ENCODE results near the gene BEND6. TPM values are rescaled to one million over a fixed set of nuclear protein-coding genes. Genes with fewer than 3 reads are reported as not detected.

Gene BEND6
- total and polyA plus RNA-seq, 2 of the 13 experiments (the other 11 are each of a cell fraction or from before 2014, with no cell fraction given): 0.20 to 0.21 TPM

DNA sequence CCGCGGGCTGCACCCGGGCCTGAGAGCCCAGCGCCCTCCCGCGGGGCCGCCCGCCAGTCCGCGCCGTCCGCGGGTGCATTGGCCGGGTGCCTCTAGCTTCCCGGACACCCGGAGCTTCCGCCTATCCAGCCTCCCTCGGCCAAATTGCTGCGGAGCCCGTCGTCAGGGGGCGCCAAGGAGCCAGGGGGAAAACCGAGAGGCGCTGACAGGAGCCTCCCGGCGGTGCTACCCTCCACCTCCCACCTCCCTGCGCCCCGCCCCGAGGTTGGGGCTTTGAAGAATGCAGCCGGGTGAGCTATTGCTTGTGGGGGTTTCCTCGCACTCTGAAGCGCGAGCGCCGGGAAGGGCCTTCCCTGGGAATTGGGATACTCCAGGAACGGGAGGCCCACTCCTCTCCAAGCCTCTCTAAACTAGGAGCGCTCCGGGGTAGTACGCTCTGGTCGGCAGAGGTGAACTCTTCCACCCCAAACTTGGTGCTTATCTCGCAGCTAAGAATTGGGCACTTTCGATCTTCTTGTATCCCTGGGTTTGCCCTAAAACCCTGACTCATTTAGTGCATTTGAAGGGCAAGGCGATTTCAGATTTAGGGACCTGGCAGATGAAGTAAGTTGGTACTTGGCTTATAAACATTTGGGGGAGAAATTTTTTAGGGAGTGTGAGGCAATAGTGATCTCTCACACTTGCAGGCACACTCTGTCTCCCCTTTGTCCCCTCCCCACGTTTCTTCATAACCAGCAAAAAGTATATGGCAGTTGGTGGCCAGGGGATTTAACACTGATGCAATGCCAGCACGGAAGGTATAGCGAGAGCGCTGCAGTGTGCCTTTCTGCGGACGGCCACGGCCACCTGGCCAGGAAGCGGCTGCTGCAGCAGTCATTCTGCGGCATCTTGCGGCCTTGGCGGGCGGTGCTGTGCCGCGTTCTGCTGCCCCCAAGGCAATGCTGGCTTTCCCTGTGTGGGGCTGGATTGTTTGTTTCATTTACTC lies 556 bp downstream of the BEND6 start (continued):
- TF ChIP-seq SNAI1 (CRISPR knock-in tag; IDR thresholded peaks at IDR 0.05; ENCODE audit: borderline replicate concordance) (0 out of 2 replicates have a peak, but pooled peaks have one; percentile 70), GZF1 (CRISPR knock-in tag; IDR thresholded peaks at IDR 0.05) (no peak), ZNF224 (CRISPR knock-in tag; IDR thresholded peaks at IDR 0.05) (no peak), THYN1 (CRISPR knock-in tag; IDR thresholded peaks at IDR 0.05; ENCODE audit: borderline replicate concordance, low read depth) (no peak), ZNF337 (CRISPR knock-in tag; IDR thresholded peaks at IDR 0.05; ENCODE audit: borderline replicate concordance, low read depth) (no peak), SP2 (CRISPR knock-in tag; IDR thresholded peaks at IDR 0.05) (no peak), NFE2L2 (IDR thresholded peaks at IDR 0.05; ENCODE audit: low read length) (no peak), TRIM24 (CRISPR knock-in tag; IDR thresholded peaks at IDR 0.05) (no peak), MEIS1 (CRISPR knock-in tag; IDR thresholded peaks at IDR 0.05; ENCODE audit: borderline replicate concordance) (peak; percentile 48; the same call in 1 of the 2 replicates), FIP1L1 (IDR thresholded peaks at IDR 0.05; ENCODE audit: borderline replicate concordance, insufficient read depth, low read depth, low read length) (no peak), ZNF564 (CRISPR knock-in tag; IDR thresholded peaks at IDR 0.05) (peak; percentile 55; the same call in 1 of the 2 replicates), ZNF20 (CRISPR knock-in tag; IDR thresholded peaks at IDR 0.05) (no peak), MAFG (CRISPR knock-in tag; IDR thresholded peaks at IDR 0.05) (no peak), NR2C2 (CRISPR knock-in tag; IDR thresholded peaks at IDR 0.05; ENCODE audit: borderline replicate concordance) (no peak), FLYWCH1 (CRISPR knock-in tag; IDR thresholded peaks at IDR 0.05) (no peak), ZNF891 (CRISPR knock-in tag; IDR thresholded peaks at IDR 0.05) (peak; percentile 78; the same call in 1 of the 2 replicates)
- TF ChIP-seq, protein P1, sequence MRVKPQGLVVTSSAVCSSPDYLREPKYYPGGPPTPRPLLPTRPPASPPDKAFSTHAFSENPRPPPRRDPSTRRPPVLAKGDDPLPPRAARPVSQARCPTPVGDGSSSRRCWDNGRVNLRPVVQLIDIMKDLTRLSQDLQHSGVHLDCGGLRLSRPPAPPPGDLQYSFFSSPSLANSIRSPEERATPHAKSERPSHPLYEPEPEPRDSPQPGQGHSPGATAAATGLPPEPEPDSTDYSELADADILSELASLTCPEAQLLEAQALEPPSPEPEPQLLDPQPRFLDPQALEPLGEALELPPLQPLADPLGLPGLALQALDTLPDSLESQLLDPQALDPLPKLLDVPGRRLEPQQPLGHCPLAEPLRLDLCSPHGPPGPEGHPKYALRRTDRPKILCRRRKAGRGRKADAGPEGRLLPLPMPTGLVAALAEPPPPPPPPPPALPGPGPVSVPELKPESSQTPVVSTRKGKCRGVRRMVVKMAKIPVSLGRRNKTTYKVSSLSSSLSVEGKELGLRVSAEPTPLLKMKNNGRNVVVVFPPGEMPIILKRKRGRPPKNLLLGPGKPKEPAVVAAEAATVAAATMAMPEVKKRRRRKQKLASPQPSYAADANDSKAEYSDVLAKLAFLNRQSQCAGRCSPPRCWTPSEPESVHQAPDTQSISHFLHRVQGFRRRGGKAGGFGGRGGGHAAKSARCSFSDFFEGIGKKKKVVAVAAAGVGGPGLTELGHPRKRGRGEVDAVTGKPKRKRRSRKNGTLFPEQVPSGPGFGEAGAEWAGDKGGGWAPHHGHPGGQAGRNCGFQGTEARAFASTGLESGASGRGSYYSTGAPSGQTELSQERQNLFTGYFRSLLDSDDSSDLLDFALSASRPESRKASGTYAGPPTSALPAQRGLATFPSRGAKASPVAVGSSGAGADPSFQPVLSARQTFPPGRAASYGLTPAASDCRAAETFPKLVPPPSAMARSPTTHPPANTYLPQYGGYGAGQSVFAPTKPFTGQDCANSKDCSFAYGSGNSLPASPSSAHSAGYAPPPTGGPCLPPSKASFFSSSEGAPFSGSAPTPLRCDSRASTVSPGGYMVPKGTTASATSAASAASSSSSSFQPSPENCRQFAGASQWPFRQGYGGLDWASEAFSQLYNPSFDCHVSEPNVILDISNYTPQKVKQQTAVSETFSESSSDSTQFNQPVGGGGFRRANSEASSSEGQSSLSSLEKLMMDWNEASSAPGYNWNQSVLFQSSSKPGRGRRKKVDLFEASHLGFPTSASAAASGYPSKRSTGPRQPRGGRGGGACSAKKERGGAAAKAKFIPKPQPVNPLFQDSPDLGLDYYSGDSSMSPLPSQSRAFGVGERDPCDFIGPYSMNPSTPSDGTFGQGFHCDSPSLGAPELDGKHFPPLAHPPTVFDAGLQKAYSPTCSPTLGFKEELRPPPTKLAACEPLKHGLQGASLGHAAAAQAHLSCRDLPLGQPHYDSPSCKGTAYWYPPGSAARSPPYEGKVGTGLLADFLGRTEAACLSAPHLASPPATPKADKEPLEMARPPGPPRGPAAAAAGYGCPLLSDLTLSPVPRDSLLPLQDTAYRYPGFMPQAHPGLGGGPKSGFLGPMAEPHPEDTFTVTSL (CRISPR knock-in tag; IDR thresholded peaks at IDR 0.05; ENCODE audit: borderline replicate concordance): no peak
- TF ChIP-seq, protein P2, sequence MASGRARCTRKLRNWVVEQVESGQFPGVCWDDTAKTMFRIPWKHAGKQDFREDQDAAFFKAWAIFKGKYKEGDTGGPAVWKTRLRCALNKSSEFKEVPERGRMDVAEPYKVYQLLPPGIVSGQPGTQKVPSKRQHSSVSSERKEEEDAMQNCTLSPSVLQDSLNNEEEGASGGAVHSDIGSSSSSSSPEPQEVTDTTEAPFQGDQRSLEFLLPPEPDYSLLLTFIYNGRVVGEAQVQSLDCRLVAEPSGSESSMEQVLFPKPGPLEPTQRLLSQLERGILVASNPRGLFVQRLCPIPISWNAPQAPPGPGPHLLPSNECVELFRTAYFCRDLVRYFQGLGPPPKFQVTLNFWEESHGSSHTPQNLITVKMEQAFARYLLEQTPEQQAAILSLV (CRISPR knock-in tag; IDR thresholded peaks at IDR 0.05; ENCODE audit: borderline replicate concordance): no peak
- TF ChIP-seq, protein P3, sequence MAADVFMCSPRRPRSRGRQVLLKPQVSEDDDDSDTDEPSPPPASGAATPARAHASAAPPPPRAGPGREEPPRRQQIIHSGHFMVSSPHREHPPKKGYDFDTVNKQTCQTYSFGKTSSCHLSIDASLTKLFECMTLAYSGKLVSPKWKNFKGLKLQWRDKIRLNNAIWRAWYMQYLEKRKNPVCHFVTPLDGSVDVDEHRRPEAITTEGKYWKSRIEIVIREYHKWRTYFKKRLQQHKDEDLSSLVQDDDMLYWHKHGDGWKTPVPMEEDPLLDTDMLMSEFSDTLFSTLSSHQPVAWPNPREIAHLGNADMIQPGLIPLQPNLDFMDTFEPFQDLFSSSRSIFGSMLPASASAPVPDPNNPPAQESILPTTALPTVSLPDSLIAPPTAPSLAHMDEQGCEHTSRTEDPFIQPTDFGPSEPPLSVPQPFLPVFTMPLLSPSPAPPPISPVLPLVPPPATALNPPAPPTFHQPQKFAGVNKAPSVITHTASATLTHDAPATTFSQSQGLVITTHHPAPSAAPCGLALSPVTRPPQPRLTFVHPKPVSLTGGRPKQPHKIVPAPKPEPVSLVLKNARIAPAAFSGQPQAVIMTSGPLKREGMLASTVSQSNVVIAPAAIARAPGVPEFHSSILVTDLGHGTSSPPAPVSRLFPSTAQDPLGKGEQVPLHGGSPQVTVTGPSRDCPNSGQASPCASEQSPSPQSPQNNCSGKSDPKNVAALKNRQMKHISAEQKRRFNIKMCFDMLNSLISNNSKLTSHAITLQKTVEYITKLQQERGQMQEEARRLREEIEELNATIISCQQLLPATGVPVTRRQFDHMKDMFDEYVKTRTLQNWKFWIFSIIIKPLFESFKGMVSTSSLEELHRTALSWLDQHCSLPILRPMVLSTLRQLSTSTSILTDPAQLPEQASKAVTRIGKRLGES (CRISPR knock-in tag; IDR thresholded peaks at IDR 0.05; ENCODE audit: borderline replicate concordance): no peak
